AG09319 (cell line): ENCODE data around the gene PLN.

Experiments used
- DNase-seq: peaks from one replicate; pipeline ENCODE4 v3.0.0-alpha.2; 2010; ENCODE audit warnings: low read depth; ENCODE audit errors: extremely low read depth
- CTCF ChIP-seq: IDR thresholded peaks from 2 replicates; pipeline ENCODE4 v1.5.1; 2011; ENCODE audit warnings: low read depth, mild to moderate bottlenecking, inconsistent platforms, low read length, moderate library complexity

Gene PLN

GRCh38 chr6:118537574-118537973, 10.5 kb upstream of the PLN start:
- DNase-seq, result no peak
- TF ChIP-seq CTCF, result no peak

- no peak for DNase-seq
- no peak for TF ChIP-seq CTCF
Measured at GRCh38 chr6:118542184-118542952, 5.7 kb upstream of the PLN start.

- no peak for DNase-seq
- TF ChIP-seq CTCF, result no peak
Measured at GRCh38 chr6:118544105-118544504, 4.0 kb upstream of the PLN start.

GRCh38 chr6:118546164-118546879, 1.8 kb upstream of the PLN start:
- no peak for DNase-seq
- TF ChIP-seq CTCF, result no peak

GRCh38 chr6:118546880-118547218, 1.2 kb upstream of the PLN start:
- no peak for TF ChIP-seq CTCF
- DNase-seq, result no peak

GRCh38 chr6:118548613-118549012, 517 bp downstream of the PLN start:
- no peak for DNase-seq
- no peak for TF ChIP-seq CTCF
